Progenitor cell of endocrine pancreas (in vitro differentiated cells): ENCODE results near the gene GPR55. TPM values are rescaled to one million over a fixed set of nuclear protein-coding genes. Genes with fewer than 3 reads are reported as not detected.
"Not testable (repeated sequence)": the region's sequence is repeated elsewhere in the genome, so short reads cannot be mapped to it uniquely, and the experiment has no call there.

Source experiments
- DNase-seq: peaks from one replicate; pipeline ENCODE4 v3.0.0; 2021; ENCODE audit warnings: low spot score; ENCODE audit not compliant: unreplicated experiment
- H3K27ac Mint-ChIP-seq: 2 replicates; pipeline ENCODE4 v1.8.0; 2021; ENCODE audit warnings: mild to moderate bottlenecking, moderate library complexity, mixed read lengths
- H3K27me3 Mint-ChIP-seq: 2 replicates; pipeline ENCODE4 v1.8.0; 2021; ENCODE audit warnings: mixed read lengths
- H3K36me3 Mint-ChIP-seq: 2 replicates; pipeline ENCODE4 v1.8.0; 2022; ENCODE audit warnings: mixed read lengths; ENCODE audit not compliant: insufficient read depth
- H3K4me1 Mint-ChIP-seq: 2 replicates; pipeline ENCODE4 v1.8.0; 2021; ENCODE audit warnings: low read depth, mixed read lengths
- H3K4me3 Mint-ChIP-seq: 2 replicates; pipeline ENCODE4 v1.8.0; 2021; ENCODE audit warnings: low read depth, mild to moderate bottlenecking, moderate library complexity, mixed read lengths
- H3K9me3 Mint-ChIP-seq: 2 replicates; pipeline ENCODE4 v1.8.0; 2021; ENCODE audit warnings: low read depth, mixed read lengths
- CTCF ChIP-seq: fragments of 200-600 bp; sonication (generic); IDR thresholded peaks from one replicate; pipeline ENCODE4 v1.5.0; 2021; ENCODE audit warnings: antibody characterized with exemption, mild to moderate bottlenecking; ENCODE audit not compliant: unreplicated experiment
- total RNA-seq: library from RNA; stranded (reverse); gene quantifications from 2 replicates; pipeline ENCODE4 v1.2.1, GENCODE V29; 2021

GPR55 gene
- total RNA-seq, 1 donor from 2014 or later, result not detected

- no peaks in the 10 kb centered on the region for H3K27me3 Mint-ChIP-seq
- H3K36me3 Mint-ChIP-seq, result no peaks in the 10 kb centered on the region
- H3K4me3 Mint-ChIP-seq, result no peak overlapping the region
- H3K4me1 Mint-ChIP-seq, result no peaks in the 10 kb centered on the region
- H3K9me3 Mint-ChIP-seq, result no peaks in the 10 kb centered on the region
- no peak for TF ChIP-seq CTCF
- DNase-seq, result no peak
- H3K27ac Mint-ChIP-seq, result no peak overlapping the region
Observed at GRCh38 chr2:230968921-230969658, 44.0 kb upstream of the GPR55 start.

- H3K36me3 Mint-ChIP-seq, H3K4me3 Mint-ChIP-seq, H3K27me3 Mint-ChIP-seq, H3K4me1 Mint-ChIP-seq, DNase-seq, H3K27ac Mint-ChIP-seq, H3K9me3 Mint-ChIP-seq: not testable (repeated sequence)
Observed at GRCh38 chr2:230968314-230968713, 43.3 kb upstream of the GPR55 start.

GRCh38 chr2:230967113-230967512 is 42.1 kb upstream of the GPR55 start:
- Mint-ChIP-seq H3K27ac (no peak overlapping the region), H3K27me3 (no peaks in the 10 kb centered on the region), H3K4me1 (no peaks in the 10 kb centered on the region), H3K36me3 (no peaks in the 10 kb centered on the region), H3K4me3 (no peak overlapping the region), H3K9me3 (no peaks in the 10 kb centered on the region)
- DNase-seq, result no peak
- no peak for TF ChIP-seq CTCF

- DNase-seq, result no peak
- Mint-ChIP-seq H3K36me3 (no peaks in the 10 kb centered on the region), H3K4me3 (no peak overlapping the region), H3K27me3 (peaks cover 10% of the 10 kb centered on the region), H3K4me1 (no peaks in the 10 kb centered on the region), H3K27ac (no peak overlapping the region), H3K9me3 (peaks cover 3% of the 10 kb centered on the region)
- no peak for TF ChIP-seq CTCF
Observed at GRCh38 chr2:230964136-230964730, 39.2 kb upstream of the GPR55 start.

- no peaks in the 10 kb centered on the region for H3K36me3 Mint-ChIP-seq
- no peak for TF ChIP-seq CTCF
- no peak for DNase-seq
- H3K27me3 Mint-ChIP-seq, result peaks cover 38% of the 10 kb centered on the region
- H3K9me3 Mint-ChIP-seq, result peaks cover 3% of the 10 kb centered on the region
- no peak overlapping the region for H3K4me3 Mint-ChIP-seq
- peaks cover 6% of the 10 kb centered on the region for H3K4me1 Mint-ChIP-seq
- H3K27ac Mint-ChIP-seq, result no peak overlapping the region
Observed at GRCh38 chr2:230961091-230961491, 36.0 kb upstream of the GPR55 start.

- H3K9me3 Mint-ChIP-seq, result peaks cover 3% of the 10 kb centered on the region
- no peak for DNase-seq
- peaks cover 6% of the 10 kb centered on the region for H3K4me1 Mint-ChIP-seq
- TF ChIP-seq CTCF, result no peak
- no peak overlapping the region for H3K4me3 Mint-ChIP-seq
- H3K27me3 Mint-ChIP-seq, result peaks cover 42% of the 10 kb centered on the region
- H3K27ac Mint-ChIP-seq, result no peak overlapping the region
- H3K36me3 Mint-ChIP-seq, result no peaks in the 10 kb centered on the region
Observed at GRCh38 chr2:230960026-230960425, 35.0 kb upstream of the GPR55 start.
